ENCODE results near the gene PPM1K.
"Not testable (repeated sequence)": the region's sequence is repeated elsewhere in the genome, so short reads cannot be mapped to it uniquely, and the experiment has no call there.

The PPM1K gene

GRCh38 chr4:88284439-88285234 is at the start of gene PPM1K:
TSS of gene PPM1K (minus strand) at chr4:88284561. CDS start at chr4:88278583, 5,978 bp downstream.
- DNase-seq (ENCODE audit: low read depth in 2 of 2), result peak; percentile 98 to 99

- no peak for DNase-seq (ENCODE audit: low read depth in 2 of 2)
These were observed 49.5 kb upstream of the PPM1K start for GRCh38 chr4:88333741-88334405.

GRCh38 chr4:88327665-88328064 is 43.3 kb upstream of the PPM1K start:
- no peak for DNase-seq (ENCODE audit: low read depth in 2 of 2)

GRCh38 chr4:88320780-88321373 is 36.5 kb upstream of the PPM1K start:
- DNase-seq (ENCODE audit: low read depth in 2 of 2), result peak in 1 of 2 donors; percentile 1

- DNase-seq (ENCODE audit: low read depth in 2 of 2), result no peak
These were observed 35.9 kb upstream of the PPM1K start for GRCh38 chr4:88320224-88320779.

GRCh38 chr4:88318751-88319350 is 34.5 kb upstream of the PPM1K start:
- no peak for DNase-seq (ENCODE audit: low read depth in 2 of 2)

GRCh38 chr4:88315460-88316017 is 31.2 kb upstream of the PPM1K start:
- no peak for DNase-seq (ENCODE audit: low read depth in 2 of 2)

GRCh38 chr4:88313088-88313624 is 28.8 kb upstream of the PPM1K start:
- not testable (repeated sequence) for DNase-seq (ENCODE audit: low read depth in 2 of 2)

GRCh38 chr4:88308587-88308986 is 24.2 kb upstream of the PPM1K start:
- no peak for DNase-seq (ENCODE audit: low read depth in 2 of 2)

- no peak for DNase-seq (ENCODE audit: low read depth in 2 of 2)
These were observed 13.5 kb upstream of the PPM1K start for GRCh38 chr4:88297725-88298454.

- DNase-seq (ENCODE audit: low read depth in 2 of 2), result no peak
These were observed 12.8 kb upstream of the PPM1K start for GRCh38 chr4:88297212-88297516.

- DNase-seq (ENCODE audit: low read depth in 2 of 2), result no peak
These were observed 12.3 kb upstream of the PPM1K start for GRCh38 chr4:88296413-88297211.

GRCh38 chr4:88295656-88296055 is 11.3 kb upstream of the PPM1K start:
- DNase-seq (ENCODE audit: low read depth in 2 of 2), result no peak

- DNase-seq (ENCODE audit: low read depth in 2 of 2), result no peak
These were observed 6.6 kb upstream of the PPM1K start for GRCh38 chr4:88291003-88291402.

GRCh38 chr4:88286897-88287296 is 2.5 kb upstream of the PPM1K start:
- DNase-seq (ENCODE audit: low read depth in 2 of 2), result no peak

GRCh38 chr4:88285235-88285653 is 883 bp upstream of the PPM1K start:
- no peak for DNase-seq (ENCODE audit: low read depth in 2 of 2)

GRCh38 chr4:88283661-88284438 is 511 bp downstream of the PPM1K start:
- peak; percentile 39 to 47 for DNase-seq (ENCODE audit: low read depth in 2 of 2)

- DNase-seq (ENCODE audit: low read depth in 2 of 2), result no peak
These were observed 4.0 kb downstream of the PPM1K start for GRCh38 chr4:88280228-88280795.

GRCh38 chr4:88277711-88278225 is 6.6 kb downstream of the PPM1K start:
- no peak for DNase-seq (ENCODE audit: low read depth in 2 of 2)

Measured in stimulated activated CD8-positive, alpha-beta memory T cell treated with anti-CD3 and anti-CD28 coated beads, Interleukin-7, amount 100 ng/mL, for 1 hour (primary cell).